Mammary epithelial cell (primary cell): ENCODE measurements around the gene PPP1R10.

ENCODE experiments used
- CTCF ChIP-seq, 2 donors: IDR thresholded peaks in 1 of 2; conservative IDR thresholded peaks in 1 of 2; 2 replicates each; pipeline ENCODE4 v1.5.1; 2011 to 2012; ENCODE audit warnings: inconsistent platforms in 2 of 2, low read length in 2 of 2, mild to moderate bottlenecking in 2 of 2, control low read depth in 1 of 2, low read depth in 1 of 2; ENCODE audit not compliant: insufficient read depth in 1 of 2; ENCODE audit errors: extremely low read depth in 1 of 2
- EZH2 ChIP-seq: IDR thresholded peaks from 2 replicates; pipeline ENCODE4 v1.6.1; 2012; ENCODE audit warnings: low read length, inconsistent platforms, borderline replicate concordance

- TF ChIP-seq CTCF (conservative IDR thresholded peaks at IDR 0.05 in 1 of 2, IDR thresholded peaks at IDR 0.05 in 1 of 2; ENCODE audit: extremely low read depth in 1 of 2, insufficient read depth in 1 of 2, low read depth in 1 of 2, low read length in 2 of 2): no peak
- TF ChIP-seq EZH2: no peak
These were observed 8.5 kb upstream of the PPP1R10 start for GRCh38 chr6:30625511-30625910.
